Myocyte (in vitro differentiated cells): ENCODE results near the gene CNNM2. TPM values are rescaled to one million over a fixed set of nuclear protein-coding genes. Genes with fewer than 3 reads are reported as not detected.

Experiments used
- DNase-seq: peaks from one replicate; pipeline ENCODE4 v3.0.0-alpha.2; 2012; ENCODE audit warnings: low read depth
- polyA plus RNA-seq: library from polyadenylated mRNA; unstranded; fragments of >200 nt; gene quantifications from one replicate; pipeline ENCODE4 v1.2.1, GENCODE V29; 2012; ENCODE audit warnings: missing spikeins
- total RNA-seq: library from RNA; depleted of rRNA; stranded (reverse); fragments of >200 nt; gene quantifications from 2 replicates; pipeline ENCODE4 v1.2.3, GENCODE V29; 2014

The CNNM2 gene
- total RNA-seq = 4.2 and 4.7 TPM in 2 replicates
- 6.1 TPM for polyA plus RNA-seq

GRCh38 chr10:102917962-102918816, at the start of gene CNNM2:
TSS of gene CNNM2 (plus strand) at chr10:102918294. CDS start at chr10:102918481, 187 bp downstream.
- peak; percentile 100 for DNase-seq

- no peak for DNase-seq
Observed at GRCh38 chr10:102868911-102869257, 49.2 kb upstream of the CNNM2 start.

GRCh38 chr10:102869258-102870198, 48.6 kb upstream of the CNNM2 start, which contains the start of gene AS3MT:
TSS of gene AS3MT (plus strand) at chr10:102869470. CDS start at chr10:102869593, 123 bp downstream.
- DNase-seq = peak; percentile 35

- no peak for DNase-seq
Observed at GRCh38 chr10:102870221-102870620, 47.9 kb upstream of the CNNM2 start.

- DNase-seq = no peak
Observed at GRCh38 chr10:102872163-102872562, 45.9 kb upstream of the CNNM2 start.

GRCh38 chr10:102876747-102877153, 41.3 kb upstream of the CNNM2 start:
- no peak for DNase-seq

- DNase-seq = no peak
Observed at GRCh38 chr10:102878629-102879028, 39.5 kb upstream of the CNNM2 start.

GRCh38 chr10:102880256-102880655, 37.8 kb upstream of the CNNM2 start:
- no peak for DNase-seq

GRCh38 chr10:102888048-102888447, 30.0 kb upstream of the CNNM2 start:
- DNase-seq = no peak

GRCh38 chr10:102894466-102895213, 23.5 kb upstream of the CNNM2 start:
- no peak for DNase-seq

GRCh38 chr10:102900006-102900405, 18.1 kb upstream of the CNNM2 start:
- no peak for DNase-seq

GRCh38 chr10:102904346-102904745, 13.7 kb upstream of the CNNM2 start:
- DNase-seq = peak; percentile 32

GRCh38 chr10:102906507-102906906, 11.6 kb upstream of the CNNM2 start:
- no peak for DNase-seq

- no peak for DNase-seq
Observed at GRCh38 chr10:102914781-102915180, 3.3 kb upstream of the CNNM2 start.

GRCh38 chr10:102916173-102916572, 1.9 kb upstream of the CNNM2 start:
- DNase-seq = no peak

- DNase-seq = peak; percentile 71
Observed at GRCh38 chr10:102917314-102917961, 656 bp upstream of the CNNM2 start.

- DNase-seq = no peak
Observed at GRCh38 chr10:102918817-102919245, 737 bp downstream of the CNNM2 start.

- no peak for DNase-seq
Observed at GRCh38 chr10:102919246-102919959, 1.3 kb downstream of the CNNM2 start.

GRCh38 chr10:102919992-102920739, 2.1 kb downstream of the CNNM2 start:
- DNase-seq = no peak
